HepG2 (cell line): ENCODE results near the gene NFATC4. TPM values are rescaled to one million over a fixed set of nuclear protein-coding genes. Genes with fewer than 3 reads are reported as not detected.

Experiments
- CREB3 ChIP-seq: sonication (generic); formaldehyde crosslinking; IDR thresholded peaks from 2 replicates; pipeline ENCODE4 v1.5.0; 2020; ENCODE audit warnings: missing genetic modification reagents
- HHEX ChIP-seq: IDR thresholded peaks from 2 replicates; pipeline ENCODE4 v1.6.1; 2016; ENCODE audit warnings: control low read depth
- HINFP ChIP-seq: sonication (generic); formaldehyde crosslinking; IDR thresholded peaks from 2 replicates; pipeline ENCODE4 v1.4.0; 2020; ENCODE audit warnings: low read depth, mild to moderate bottlenecking, missing genetic modification reagents
- HMGXB3 ChIP-seq: sonication (generic); formaldehyde crosslinking; IDR thresholded peaks from 2 replicates; pipeline ENCODE4 v1.4.0; 2020; ENCODE audit warnings: missing genetic modification reagents, borderline replicate concordance
- KLF9 ChIP-seq: IDR thresholded peaks from 2 replicates; pipeline ENCODE4 v1.6.1; 2016; ENCODE audit warnings: low read depth
- MAZ ChIP-seq, 2 experiments: sonication (generic) in 1 of 2; formaldehyde crosslinking in 1 of 2; IDR thresholded peaks; 2 replicates each; pipeline versions ENCODE4 v1.5.0 to v1.6.1; 2012 to 2020; ENCODE audit warnings: low read depth in 2 of 2, mild to moderate bottlenecking in 2 of 2, borderline replicate concordance in 1 of 2, improper control_type of control experiment in 1 of 2, low read length in 1 of 2, missing genetic modification reagents in 1 of 2, moderate library complexity in 1 of 2
- MTA1 ChIP-seq: sonication (generic); formaldehyde crosslinking; IDR thresholded peaks from 2 replicates; pipeline ENCODE4 v1.4.0; 2020; ENCODE audit warnings: missing genetic modification reagents, mild to moderate bottlenecking, borderline replicate concordance
- NFKB2 ChIP-seq: sonication (generic); formaldehyde crosslinking; IDR thresholded peaks from 2 replicates; pipeline ENCODE4 v1.4.0; 2020; ENCODE audit warnings: missing genetic modification reagents, borderline replicate concordance
- NPAS2 ChIP-seq: sonication (generic); formaldehyde crosslinking; IDR thresholded peaks from 2 replicates; pipeline ENCODE4 v1.8.0; 2022; ENCODE audit warnings: mild to moderate bottlenecking, missing genetic modification reagents, borderline replicate concordance
- PBX2 ChIP-seq: IDR thresholded peaks from 2 replicates; pipeline ENCODE4 v1.6.1; 2016; ENCODE audit warnings: control low read depth
- RXRB ChIP-seq: IDR thresholded peaks from 2 replicates; pipeline ENCODE4 v1.6.1; 2016; ENCODE audit warnings: borderline replicate concordance, missing genetic modification reagents, missing compliant biosample characterization
- SNAI1 ChIP-seq: sonication (generic); formaldehyde crosslinking; IDR thresholded peaks from 2 replicates; pipeline ENCODE4 v1.5.0; 2020; ENCODE audit warnings: mild to moderate bottlenecking, missing genetic modification reagents, borderline replicate concordance
- STAT5B ChIP-seq: sonication (generic); formaldehyde crosslinking; IDR thresholded peaks from 2 replicates; pipeline ENCODE4 v1.4.0; 2020; ENCODE audit warnings: missing genetic modification reagents
- TBX3 ChIP-seq: fragments of 450-650 bp; IDR thresholded peaks from 2 replicates; pipeline ENCODE4 v1.6.1; 2017; ENCODE audit warnings: antibody characterized with exemption, mild to moderate bottlenecking, inconsistent platforms, borderline replicate concordance
- ZBTB20 ChIP-seq: sonication (generic); formaldehyde crosslinking; IDR thresholded peaks from 2 replicates; pipeline ENCODE4 v1.8.1; 2023; ENCODE audit warnings: missing genetic modification reagents, low read depth, mild to moderate bottlenecking, borderline replicate concordance
- ZNF354B ChIP-seq: sonication (generic); formaldehyde crosslinking; IDR thresholded peaks from 2 replicates; pipeline ENCODE4 v1.8.0; 2022; ENCODE audit warnings: mild to moderate bottlenecking, missing genetic modification reagents
- ZNF451 ChIP-seq: sonication (generic); formaldehyde crosslinking; IDR thresholded peaks from 2 replicates; pipeline ENCODE4 v1.5.0; 2020; ENCODE audit warnings: mild to moderate bottlenecking, missing genetic modification reagents
- ZNF616 ChIP-seq: sonication (generic); formaldehyde crosslinking; IDR thresholded peaks from 2 replicates; pipeline ENCODE4 v1.5.0; 2020; ENCODE audit warnings: low read depth, mild to moderate bottlenecking, missing genetic modification reagents
- ZNF691 ChIP-seq: sonication (generic); formaldehyde crosslinking; IDR thresholded peaks from 2 replicates; pipeline ENCODE4 v1.4.0; 2020; ENCODE audit warnings: missing genetic modification reagents, low read depth, mild to moderate bottlenecking, borderline replicate concordance
- polyA plus RNA-seq, 8 experiments: library from polyadenylated mRNA; depleted of rRNA in 3 of 8; stranded (reverse) in 7 of 8; unstranded in 1 of 8; fragments of >200 nt; fragmentation: Illumina TruSeq in 4 of 8; extraction: Trizol in 4 of 8; gene quantifications; 2 replicates each; pipeline versions ENCODE4 v1.2.1 to v1.2.3, GENCODE V29; 2011 to 2016; ENCODE audit warnings: low read depth in 4 of 8, missing spikeins in 1 of 8, mixed read lengths in 1 of 8; ENCODE audit not compliant: insufficient read depth in 1 of 8
- total RNA-seq, 5 experiments: library from RNA; depleted of rRNA; stranded (reverse); fragments of >200 nt; fragmentation: Illumina TruSeq; extraction: Trizol; gene quantifications; 2 replicates each; pipeline ENCODE4 v1.2.3, GENCODE V29; 2016; ENCODE audit warnings: low read depth in 1 of 5

The NFATC4 gene
- total and polyA plus RNA-seq, 2 of the 13 experiments (the other 11 are each of a cell fraction or from before 2014, with no cell fraction given): 0.04 to 0.15 TPM

GRCh38 chr14:24426912-24427536 lies 59.0 kb downstream of the NFATC4 start (continued):
- TF ChIP-seq KLF9 (CRISPR knock-in tag) (no peak), HHEX (peak; percentile 33; the same call in 1 of the 2 replicates), ZNF616 (peak; percentile 99), ZNF451 (CRISPR knock-in tag) (no peak; the same call in 1 of the 2 replicates), PBX2 (CRISPR knock-in tag) (no peak), NPAS2 (CRISPR knock-in tag) (no peak), SNAI1 (0 out of 2 replicates have a peak, but pooled peaks have one; percentile 14), ZNF354B (CRISPR knock-in tag) (no peak; the same call in 1 of the 2 replicates), HINFP (CRISPR knock-in tag) (peak; percentile 86; the same call in 1 of the 2 replicates), NFKB2 (CRISPR knock-in tag) (peak; percentile 69), STAT5B (CRISPR knock-in tag) (0 out of 2 replicates have a peak, but pooled peaks have one; percentile 7), MAZ (IDR thresholded peaks at IDR 0.05; ENCODE audit: borderline replicate concordance, low read depth, low read length) (0 out of 2 replicates have a peak, but pooled peaks have one; percentile 24), MAZ (CRISPR knock-in tag; IDR thresholded peaks at IDR 0.05; ENCODE audit: low read depth) (peak; percentile 71; the same call in 1 of the 2 replicates), CREB3 (CRISPR knock-in tag) (no peak), TBX3 (0 out of 2 replicates have a peak, but pooled peaks have one; percentile 12), HMGXB3 (CRISPR knock-in tag) (0 out of 2 replicates have a peak, but pooled peaks have one; percentile 82), RXRB (CRISPR knock-in tag) (peak; percentile 61), ZBTB20 (peak; percentile 97; the same call in 1 of the 2 replicates), ZNF691 (CRISPR knock-in tag) (peak; percentile 71; the same call in 1 of the 2 replicates), MTA1 (CRISPR knock-in tag) (peak; percentile 99)
